ENCODE data around the gene EHD2.
A peak's percentile ranks its signal among the peaks of the same experiment; 100 is the strongest.
"Not testable (repeated sequence)": the region's sequence is repeated elsewhere in the genome, so short reads cannot be mapped to it uniquely, and the experiment has no call there.

Gene EHD2

GRCh38 chr19:47691782-47692181, 21.4 kb upstream of the EHD2 start:
- no peak for DNase-seq

- DNase-seq, result no peak
Measured at GRCh38 chr19:47693489-47693888, 19.7 kb upstream of the EHD2 start.

GRCh38 chr19:47693903-47694302, 19.3 kb upstream of the EHD2 start:
- no peak for DNase-seq

- DNase-seq, result no peak
Measured at GRCh38 chr19:47694466-47695273, 18.6 kb upstream of the EHD2 start.

- DNase-seq, result no peak
Measured at GRCh38 chr19:47695533-47696262, 17.5 kb upstream of the EHD2 start.

- DNase-seq, result no peak
Measured at GRCh38 chr19:47696635-47697034, 16.6 kb upstream of the EHD2 start.

- peak; percentile 27 for DNase-seq
Measured at GRCh38 chr19:47697863-47698609, 15.2 kb upstream of the EHD2 start.

GRCh38 chr19:47698631-47699359, 14.4 kb upstream of the EHD2 start:
- no peak for DNase-seq

- DNase-seq, result peak; percentile 4
Measured at GRCh38 chr19:47699360-47699917, 13.8 kb upstream of the EHD2 start.

- no peak for DNase-seq
Measured at GRCh38 chr19:47700934-47701716, 12.1 kb upstream of the EHD2 start.

- DNase-seq, result no peak
Measured at GRCh38 chr19:47701717-47702552, 11.3 kb upstream of the EHD2 start.

- no peak for DNase-seq
Measured at GRCh38 chr19:47702671-47703070, 10.6 kb upstream of the EHD2 start.

- DNase-seq, result no peak
Measured at GRCh38 chr19:47703301-47703700, 9.9 kb upstream of the EHD2 start.

- DNase-seq, result no peak
Measured at GRCh38 chr19:47704024-47704423, 9.2 kb upstream of the EHD2 start.

- no peak for DNase-seq
Measured at GRCh38 chr19:47704656-47705055, 8.6 kb upstream of the EHD2 start.

- peak; percentile 45 for DNase-seq
Measured at GRCh38 chr19:47707135-47707925, 5.9 kb upstream of the EHD2 start.

- no peak for DNase-seq
Measured at GRCh38 chr19:47711652-47712242, 1.5 kb upstream of the EHD2 start.

- no peak for DNase-seq
Measured at GRCh38 chr19:47714339-47714738, 1.1 kb downstream of the EHD2 start.

- not testable (repeated sequence) for DNase-seq
Measured at GRCh38 chr19:47714855-47715254, 1.6 kb downstream of the EHD2 start.

Measured in NCI-H345 (cell line).